GM19351 (cell line): ENCODE data around the gene ANKRD42.
"Not testable (repeated sequence)": the region's sequence is repeated elsewhere in the genome, so short reads cannot be mapped to it uniquely, and the experiment has no call there.

Source experiments
- ATAC-seq: cut with Tn5 transposase; IDR thresholded peaks from one replicate; pipeline ENCODE4 v1.9.1; 2021; ENCODE audit warnings: mild to moderate bottlenecking, moderate library complexity; ENCODE audit not compliant: unreplicated experiment

The ANKRD42 gene

GRCh38 chr11:83172551-83172950 lies 21.0 kb upstream of the ANKRD42 start:
- no peak for ATAC-seq

DNA sequence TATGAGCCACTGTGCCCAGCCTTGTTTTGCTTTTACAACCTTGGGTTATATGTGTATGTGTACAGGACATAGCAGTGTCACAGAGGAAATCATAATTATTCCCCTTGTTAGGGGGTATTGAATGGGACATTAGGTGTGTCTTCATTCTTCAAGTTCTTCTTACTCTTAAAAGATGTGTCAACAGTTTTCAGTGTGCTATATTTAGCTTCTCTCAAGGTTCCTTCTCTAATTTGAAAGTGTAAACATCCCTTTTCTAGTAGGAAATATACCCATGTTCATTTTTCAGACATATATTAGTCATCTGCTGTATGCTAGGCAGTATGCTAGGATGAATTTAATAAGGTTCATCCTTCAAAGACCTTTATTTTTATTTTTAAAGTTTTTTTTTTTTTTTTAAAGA lies 19.5 kb upstream of the ANKRD42 start:
- ATAC-seq, result peak; percentile 43

DNA sequence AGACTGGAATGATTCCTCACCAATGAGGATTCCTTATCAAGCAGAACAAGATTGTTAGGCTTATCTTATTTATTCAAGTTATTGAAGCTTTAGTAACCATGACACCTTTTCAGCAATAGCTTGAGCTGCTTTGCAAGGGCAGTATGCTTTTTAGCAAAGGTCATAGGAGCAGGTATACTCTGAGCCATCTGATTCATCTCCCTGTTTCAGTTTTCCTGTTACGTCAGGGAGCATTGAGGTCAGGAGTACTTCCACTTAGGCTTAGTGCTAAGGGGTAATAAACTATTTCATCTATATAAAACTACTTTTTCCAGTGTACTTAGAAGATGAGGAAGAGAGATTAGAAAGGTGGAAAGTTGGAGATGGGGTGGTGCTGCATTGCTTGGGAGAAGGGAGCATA lies 17.7 kb upstream of the ANKRD42 start:
- ATAC-seq, result no peak

- no peak for ATAC-seq
Observed at GRCh38 chr11:83181815-83182214, 11.7 kb upstream of the ANKRD42 start.

GRCh38 chr11:83185767-83186166 lies 7.7 kb upstream of the ANKRD42 start:
- no peak for ATAC-seq

- ATAC-seq, result no peak
Observed at GRCh38 chr11:83187465-83187864, 6.0 kb upstream of the ANKRD42 start.

GRCh38 chr11:83191491-83191890 lies 2.0 kb upstream of the ANKRD42 start:
- no peak for ATAC-seq

DNA sequence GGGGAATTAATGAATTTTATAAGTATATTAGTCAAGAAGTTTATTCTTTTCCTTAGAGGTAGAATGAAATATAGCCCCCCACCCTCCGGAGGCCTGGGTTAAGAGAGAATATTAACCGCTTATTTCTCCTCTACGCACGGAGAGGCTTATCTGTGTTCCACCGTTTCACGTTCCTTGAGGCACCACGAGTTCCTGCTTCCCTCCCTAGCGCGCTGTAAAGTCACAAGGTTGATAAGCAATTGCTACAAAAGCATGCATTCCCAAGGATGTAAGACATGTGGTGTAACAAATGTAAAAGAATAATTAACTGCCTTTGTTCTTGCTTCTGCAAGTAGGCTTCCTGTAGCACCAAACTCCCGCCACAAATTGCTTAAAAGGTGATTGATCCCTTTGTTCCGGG lies 1.5 kb upstream of the ANKRD42 start:
- no peak for ATAC-seq

DNA sequence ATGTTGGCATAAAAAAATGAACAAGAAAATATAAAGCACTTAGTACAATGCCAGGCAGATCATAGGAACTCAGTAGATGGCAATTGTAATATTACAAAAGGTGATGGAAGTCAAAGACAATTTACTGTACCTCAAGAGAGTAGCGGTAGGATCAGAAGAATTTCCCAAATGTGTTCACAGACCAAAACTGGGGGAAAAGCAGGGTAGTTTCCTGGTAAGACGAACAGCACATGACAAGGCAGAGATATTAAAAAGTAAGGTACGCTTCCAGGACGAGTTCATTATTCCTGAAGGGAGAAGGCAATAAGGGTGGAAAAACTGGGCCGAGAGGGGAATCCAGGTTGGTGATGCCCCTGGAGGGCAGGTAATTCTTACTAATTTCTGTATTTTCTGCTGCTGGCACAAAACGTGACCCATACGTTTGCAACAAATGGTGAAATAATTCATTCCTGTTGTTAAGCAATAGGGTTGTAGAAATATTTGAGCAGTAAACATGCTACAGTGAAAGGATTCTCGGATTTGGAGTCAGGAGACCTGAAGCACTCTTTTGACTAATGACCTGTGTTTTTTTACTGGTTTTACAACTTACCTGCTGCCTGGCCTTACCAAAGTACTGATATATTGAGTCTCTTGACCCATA lies 786 bp upstream of the ANKRD42 start:
- no peak for ATAC-seq

DNA sequence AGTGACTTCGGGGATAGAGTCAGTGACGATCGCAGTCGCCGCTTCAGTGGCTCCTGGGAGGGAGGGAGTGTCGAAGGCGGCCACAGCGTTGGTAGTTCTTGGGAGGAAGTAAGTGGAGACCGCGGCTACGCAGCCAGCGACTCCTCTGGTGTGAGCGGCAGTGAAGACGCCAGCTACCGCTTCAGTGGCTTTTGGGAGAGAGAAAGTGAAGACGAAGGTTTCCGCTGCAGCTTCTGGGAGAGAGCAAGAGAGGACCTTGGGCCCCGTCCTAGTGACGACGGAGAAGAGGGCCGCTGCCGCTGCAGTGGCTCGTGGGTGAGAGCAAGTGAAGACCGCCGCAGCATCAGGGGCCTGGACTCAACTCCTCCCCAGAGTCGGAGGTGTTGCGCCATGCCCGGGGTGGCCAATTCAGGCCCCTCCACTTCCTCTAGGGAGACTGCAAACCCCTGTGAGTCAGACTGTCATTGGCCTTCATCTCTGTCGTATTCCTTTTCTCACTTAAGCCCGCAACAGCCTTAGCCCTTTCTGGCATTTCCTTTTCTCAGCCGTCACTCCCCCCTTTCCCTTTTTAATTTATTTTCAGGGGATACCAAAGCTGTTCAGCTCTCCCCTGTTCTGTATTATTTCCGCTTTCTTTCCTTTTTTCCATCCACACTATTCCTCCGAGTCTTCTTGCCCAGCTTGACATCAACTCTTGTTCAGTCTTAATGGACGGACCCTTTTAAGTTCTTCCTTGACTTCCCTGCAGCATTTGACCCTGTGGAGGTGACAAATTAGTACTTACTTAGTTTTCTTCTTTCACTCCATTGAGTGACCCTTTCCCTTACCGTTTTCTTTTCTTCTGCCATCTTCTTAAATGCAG lies 1.0 kb downstream of the ANKRD42 start:
- ATAC-seq, result peak; percentile 56

- no peak for ATAC-seq
Observed at GRCh38 chr11:83195143-83195466, 1.6 kb downstream of the ANKRD42 start.

DNA sequence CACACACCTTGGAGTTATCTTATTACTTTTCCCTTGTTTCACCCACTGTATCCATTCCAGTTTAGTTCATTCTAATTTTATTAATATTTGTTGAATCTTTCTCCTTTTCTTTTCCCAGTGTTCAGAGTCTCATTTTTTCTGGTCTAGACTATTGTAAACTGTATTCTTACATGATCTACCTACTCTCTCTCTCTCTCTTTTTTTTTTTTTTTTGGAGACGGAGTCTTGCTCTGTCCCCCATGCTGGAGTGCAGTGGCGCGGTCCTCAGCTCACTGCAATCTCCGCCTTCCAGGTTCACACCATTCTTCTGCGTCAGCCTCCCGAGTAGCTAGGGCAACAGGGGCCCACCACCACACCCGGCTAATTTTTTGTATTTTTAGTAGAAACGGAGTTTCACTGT lies 2.1 kb downstream of the ANKRD42 start:
- ATAC-seq, result no peak

DNA sequence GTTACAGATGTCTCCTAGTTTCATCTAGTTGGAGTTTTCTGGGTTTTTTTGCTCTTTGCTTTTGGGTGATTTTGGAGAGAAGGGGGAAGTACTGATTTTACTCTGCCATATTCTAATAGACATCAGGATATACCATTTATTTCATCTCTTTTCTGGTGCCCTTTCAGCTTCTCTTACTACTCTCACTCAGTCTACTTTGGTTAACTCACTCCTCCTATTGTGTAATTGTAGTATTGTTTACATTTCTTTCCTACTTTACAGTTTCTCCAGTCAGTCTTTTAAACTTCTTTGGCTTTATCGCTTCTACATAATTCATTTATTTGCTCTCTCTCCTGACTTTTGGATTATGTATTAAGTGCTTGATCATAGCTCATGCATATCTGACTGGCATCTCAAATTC lies 6.5 kb downstream of the ANKRD42 start:
- ATAC-seq, result no peak

DNA sequence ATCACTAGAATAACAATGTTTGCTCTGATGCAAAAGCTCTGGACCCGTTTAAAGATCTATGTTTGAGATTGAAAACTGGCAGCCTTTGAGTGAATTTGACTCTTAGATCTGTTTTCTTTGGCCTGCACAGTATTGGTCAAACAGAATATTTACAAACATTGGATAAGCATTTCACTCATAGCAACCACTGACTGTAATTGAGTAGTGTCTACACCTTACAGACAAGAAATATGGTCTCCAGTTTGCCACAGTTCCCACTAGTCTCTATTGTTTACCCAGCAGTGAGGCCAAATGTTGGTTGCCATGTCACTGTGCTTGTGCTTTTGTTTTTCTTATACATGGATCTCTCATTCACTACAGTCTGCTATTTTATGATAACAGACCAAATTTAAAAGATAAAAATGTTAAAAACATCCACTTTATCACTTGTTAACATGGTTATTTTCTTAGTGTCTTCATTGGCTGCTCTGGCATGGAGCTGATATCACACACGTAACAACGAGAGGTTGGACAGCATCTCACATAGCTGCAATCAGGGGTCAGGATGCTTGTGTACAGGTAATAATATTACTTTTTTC lies 12.2 kb downstream of the ANKRD42 start:
- no peak for ATAC-seq

DNA sequence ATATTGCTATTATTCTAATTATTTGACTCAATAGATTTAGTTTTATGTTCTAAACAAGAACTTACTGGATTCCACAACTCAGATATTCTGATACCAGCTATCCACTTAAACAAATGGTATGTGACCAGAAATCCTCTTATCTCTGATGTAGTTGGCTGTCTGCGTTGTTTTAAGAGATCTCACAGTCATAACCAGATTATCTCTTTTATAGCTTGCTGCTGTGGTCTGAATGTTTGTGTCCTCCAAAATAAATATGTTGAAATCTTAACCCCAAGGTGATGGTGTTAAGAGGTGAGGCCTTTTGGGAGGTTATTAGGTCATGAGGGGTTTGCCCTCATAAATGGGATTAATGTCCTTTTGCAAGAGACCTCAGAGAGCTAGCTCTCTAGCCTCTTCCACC lies 12.7 kb downstream of the ANKRD42 start:
- no peak for ATAC-seq

- ATAC-seq, result not testable (repeated sequence)
Observed at GRCh38 chr11:83206771-83207382, 13.4 kb downstream of the ANKRD42 start.

GRCh38 chr11:83219095-83219494 lies 25.6 kb downstream of the ANKRD42 start:
- ATAC-seq, result no peak

DNA sequence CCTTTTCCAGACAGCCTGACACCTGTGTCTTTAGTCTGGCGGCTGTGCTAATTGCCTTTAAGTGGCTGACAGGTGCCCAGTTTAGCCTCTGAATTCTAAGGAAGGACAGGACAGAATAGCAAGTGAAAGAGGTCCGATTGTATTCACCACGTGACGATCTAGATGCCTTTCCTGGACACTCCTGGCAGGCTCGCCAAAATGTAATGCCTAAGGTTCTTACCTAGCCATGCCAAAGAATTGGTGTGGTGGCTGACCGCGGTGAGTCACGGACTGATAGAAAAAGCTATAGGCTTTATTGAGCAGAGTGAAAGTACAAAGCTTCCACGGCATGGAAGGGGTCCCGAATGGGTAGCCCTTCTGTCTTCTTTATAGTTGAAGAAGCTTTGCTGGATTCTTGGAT lies 26.7 kb downstream of the ANKRD42 start:
- ATAC-seq, result no peak

DNA sequence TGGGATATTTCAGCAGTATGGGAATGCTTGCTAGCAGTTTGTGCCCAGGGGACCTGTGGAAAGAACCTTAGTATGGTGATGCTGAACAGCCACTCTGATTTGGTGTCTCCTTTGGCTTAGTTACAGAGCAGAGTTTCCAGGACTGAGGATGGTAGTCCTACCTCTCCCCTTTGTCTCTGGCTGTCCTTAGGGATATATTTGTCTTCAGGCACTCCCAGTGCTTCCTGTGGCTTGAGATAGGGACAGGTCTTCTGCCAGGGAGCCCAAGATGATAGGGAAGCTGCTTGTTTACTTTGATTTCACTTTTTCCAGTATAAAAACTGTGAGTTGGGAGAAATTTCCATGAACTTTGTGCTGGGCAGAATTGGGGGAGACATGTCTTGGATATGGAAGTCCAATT lies 28.2 kb downstream of the ANKRD42 start:
- ATAC-seq, result no peak

DNA sequence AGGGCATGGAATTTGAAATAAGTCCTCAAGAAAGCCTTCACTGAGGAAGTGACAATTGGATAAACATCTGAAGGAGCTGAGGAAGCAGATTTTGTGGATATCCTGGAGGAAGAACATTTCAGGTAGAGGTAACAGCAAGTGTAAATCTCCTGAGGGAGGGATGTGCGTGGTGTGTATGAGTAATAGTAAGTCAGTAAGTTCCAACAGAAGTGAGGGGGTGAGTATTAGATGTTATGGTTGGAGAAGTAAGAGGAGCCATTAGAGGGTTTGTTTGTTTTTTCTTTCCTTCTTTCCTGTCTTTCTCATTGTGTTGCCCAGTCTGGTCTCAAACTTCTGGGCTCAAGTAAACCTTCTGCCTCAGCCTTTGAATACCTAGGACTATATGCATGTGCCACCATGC lies 29.0 kb downstream of the ANKRD42 start:
- no peak for ATAC-seq

- ATAC-seq, result no peak
Observed at GRCh38 chr11:83223457-83223856, 29.9 kb downstream of the ANKRD42 start.

- no peak for ATAC-seq
Observed at GRCh38 chr11:83235825-83236224, 42.3 kb downstream of the ANKRD42 start.
